Endothelial cell of umbilical vein (primary cell): ENCODE data around the gene PRDM12. TPM values are rescaled to one million over a fixed set of nuclear protein-coding genes. Genes with fewer than 3 reads are reported as not detected.

Source experiments
- BruUV-seq: library from RNA; stranded (reverse); fragments of 400-500 nt; replicated peaks from 2 replicates; lab custom pipeline; 2021; lab: Mats Ljungman, UMichigan
- CTCF ChIA-PET: fragments of 300-600, 350-600 bp; sonication (Branson Sonifier 250); formaldehyde crosslinking; loops from one replicate; lab custom pipeline; 2021; ENCODE audit warnings: antibody characterized with exemption, inconsistent platforms; lab: Charles Lee
- POLR2A ChIA-PET: fragments of 300-600, 350-600 bp; sonication (Branson Sonifier 250); formaldehyde crosslinking; loops from one replicate; lab custom pipeline; 2021; ENCODE audit warnings: antibody characterized with exemption, inconsistent platforms; lab: Charles Lee
- DNase-seq: peaks from one replicate; pipeline ENCODE4 v3.0.0-alpha.2; 2011; ENCODE audit warnings: low read depth, low spot score
- FAIRE-seq: peaks from 2 replicates; lab custom pipeline; 2011; peaks lifted over from hg19 to GRCh38; lab: Jason Lieb, UNC
- H2AFZ ChIP-seq: 2 replicates; pipeline ENCODE4 v1.6.0; 2012; ENCODE audit warnings: low read depth, low read length, control low read depth, inconsistent platforms
- H3K27ac ChIP-seq: 2 replicates; pipeline ENCODE4 v1.5.1; 2011; ENCODE audit warnings: low read depth, mild to moderate bottlenecking, control low read depth, low read length, moderate library complexity; ENCODE audit not compliant: insufficient read depth
- H3K27me3 ChIP-seq, 2 experiments: 2 replicates each; pipeline versions ENCODE4 v1.6.0 to v1.6.1; 2011; ENCODE audit warnings: low read length in 2 of 2, mixed read lengths in 1 of 2; ENCODE audit not compliant: control insufficient read depth in 2 of 2, insufficient read depth in 2 of 2
- H3K36me3 ChIP-seq, 2 experiments: 2 replicates in 1 of 2; 3 replicates in 1 of 2; pipeline ENCODE4 v1.5.1; 2011; ENCODE audit warnings: low read length in 2 of 2, mild to moderate bottlenecking in 1 of 2, moderate library complexity in 1 of 2; ENCODE audit not compliant: control insufficient read depth in 2 of 2, insufficient read depth in 2 of 2; ENCODE audit errors: extremely low read depth in 1 of 2
- H3K4me1 ChIP-seq: 3 replicates; pipeline ENCODE4 v1.5.1; 2011; ENCODE audit warnings: mild to moderate bottlenecking, low read length; ENCODE audit not compliant: control insufficient read depth, insufficient read depth; ENCODE audit errors: extremely low read depth
- H3K4me2 ChIP-seq: 2 replicates; pipeline ENCODE4 v1.6.1; 2011; ENCODE audit warnings: low read length, control low read depth, mixed read lengths; ENCODE audit not compliant: insufficient read depth
- H3K4me3 ChIP-seq, 3 experiments: fragments of 200-600 bp in 1 of 3; sonication (generic), shearing (Covaris generic) in 1 of 3; replicated peaks in 1 of 3; 2 replicates each; pipeline ENCODE4 v1.5.1; 2011 to 2016; ENCODE audit warnings: control low read depth in 3 of 3, low read length in 3 of 3, mild to moderate bottlenecking in 2 of 3, inconsistent platforms in 1 of 3, low read depth in 1 of 3, moderate library complexity in 1 of 3; ENCODE audit not compliant: insufficient read depth in 1 of 3
- H3K79me2 ChIP-seq: 2 replicates; pipeline ENCODE4 v1.6.0; 2012; ENCODE audit warnings: low read length, inconsistent platforms; ENCODE audit not compliant: control insufficient read depth, insufficient read depth
- H3K9ac ChIP-seq: replicated peaks from 2 replicates; pipeline ENCODE3; 2011; ENCODE audit warnings: low read length, control low read depth; ENCODE audit not compliant: insufficient read depth; ENCODE audit errors: extremely low read depth
- H3K9me1 ChIP-seq: replicated peaks from 3 replicates; pipeline ENCODE4 v1.6.0; 2011; ENCODE audit warnings: mild to moderate bottlenecking, low read length; ENCODE audit not compliant: control insufficient read depth, insufficient read depth; ENCODE audit errors: extremely low read depth
- H3K9me3 ChIP-seq: replicated peaks from 2 replicates; pipeline ENCODE4 v1.5.1; 2012; ENCODE audit warnings: low read length, inconsistent platforms; ENCODE audit not compliant: control insufficient read depth, insufficient read depth
- H4K20me1 ChIP-seq: replicated peaks from 2 replicates; pipeline ENCODE3; 2011; ENCODE audit warnings: mild to moderate bottlenecking, low read length; ENCODE audit not compliant: control insufficient read depth, insufficient read depth; ENCODE audit errors: extremely low read depth
- FOS ChIP-seq: IDR thresholded peaks from 2 replicates; pipeline ENCODE4 v1.6.1; 2011; ENCODE audit warnings: mild to moderate bottlenecking, low read length, moderate library complexity, borderline replicate concordance; ENCODE audit not compliant: insufficient read depth
- JUN ChIP-seq: IDR thresholded peaks from 2 replicates; pipeline ENCODE4 v1.6.1; 2011; ENCODE audit warnings: borderline replicate concordance, low read depth; ENCODE audit not compliant: insufficient read length, insufficient read depth
- MAX ChIP-seq: IDR thresholded peaks from 2 replicates; pipeline ENCODE4 v1.6.1; 2011; ENCODE audit not compliant: insufficient read depth, insufficient read length
- MYC ChIP-seq: IDR thresholded peaks from one replicate; pipeline ENCODE4 v1.6.1; 2011; ENCODE audit warnings: mild to moderate bottlenecking, low read depth, low read length
- POLR2A ChIP-seq: IDR thresholded peaks from 2 replicates; pipeline ENCODE4 v1.6.1; 2012; ENCODE audit warnings: low read depth, mild to moderate bottlenecking, control low read depth, low read length
- dilution Hi-C: fragments of 300-500 bp; cut with MboI; formaldehyde crosslinking; loops from one replicate; pipeline ENCODE4 v1.15.0; 2019; ENCODE audit warnings: low sequenced_read_pairs; ENCODE audit not compliant: extremely low pct_ligation_motif_present
- intact Hi-C: fragments of 100-400 bp; cut with micrococcal nuclease; formaldehyde crosslinking; loops from one replicate; pipeline ENCODE4 v1.10.0; 2022
- polyA plus RNA-seq, 4 experiments: library from polyadenylated mRNA; depleted of rRNA in 3 of 4; stranded (reverse) in 3 of 4; unstranded in 1 of 4; fragments of >200 nt; gene quantifications; 2 replicates each; pipeline versions ENCODE4 v1.2.1 to v1.2.3, GENCODE V29; 2011 to 2012; ENCODE audit warnings: missing spikeins in 1 of 4
- total RNA-seq: library from RNA; stranded (reverse); gene quantifications from 2 replicates; pipeline ENCODE4 v1.2.3, GENCODE V29; 2021

Gene PRDM12
- total and polyA plus RNA-seq, 2 donors (not counting 3 experiments of a cell fraction or from before 2014, with no cell fraction given) = not detected

GRCh38 chr9:130681769-130682420 lies 17.5 kb downstream of the PRDM12 start:
- CTCF ChIA-PET = interaction anchor here (1.0 to 3.3 kb wide), 14 partner anchors 11 to 267 kb away, joined by 3 to 163 read pairs (median 6); partner anchors contain the start of gene EXOSC2
- peak; percentile 23 for DNase-seq
- Histone ChIP-seq H2AFZ (peak overlapping the region; percentile 95), H3K9me3 (no peaks in the 10 kb centered on the region), H3K36me3 (no peaks in the 10 kb centered on the region), H4K20me1 (no peaks in the 10 kb centered on the region), H3K27me3 (peaks cover 0 to 3% of the 10 kb centered on the region in 2 experiments), H3K27ac (no peak overlapping the region), H3K9ac (no peak overlapping the region), H3K4me3 (peak overlapping the region; percentile 30 to 43 (median 35)), H3K4me2 (peak overlapping the region; percentile 72), H3K79me2 (no peaks in the 10 kb centered on the region), H3K4me1 (peaks cover 11% of the 10 kb centered on the region), H3K9me1 (no peaks in the 10 kb centered on the region)
- no peak for FAIRE-seq
- no peak for TF ChIP-seq POLR2A
- no peak for TF ChIP-seq FOS
- no peak for TF ChIP-seq JUN
- no peak for TF ChIP-seq MYC
- TF ChIP-seq MAX = no peak
- BruUV-seq = no TSS peak
- dilution Hi-C loops = loop anchor here (25.0 kb wide), 1 partner anchor 180 kb away; no protein-coding TSS in a partner anchor
- POLR2A ChIA-PET = no interaction called here
- intact Hi-C loops = loop anchor here (1.0 to 5.0 kb wide), 2 partner anchors 100 to 221 kb away; no protein-coding TSS in a partner anchor
